ENCODE data around the gene LRP4.

LRP4 gene

DNA sequence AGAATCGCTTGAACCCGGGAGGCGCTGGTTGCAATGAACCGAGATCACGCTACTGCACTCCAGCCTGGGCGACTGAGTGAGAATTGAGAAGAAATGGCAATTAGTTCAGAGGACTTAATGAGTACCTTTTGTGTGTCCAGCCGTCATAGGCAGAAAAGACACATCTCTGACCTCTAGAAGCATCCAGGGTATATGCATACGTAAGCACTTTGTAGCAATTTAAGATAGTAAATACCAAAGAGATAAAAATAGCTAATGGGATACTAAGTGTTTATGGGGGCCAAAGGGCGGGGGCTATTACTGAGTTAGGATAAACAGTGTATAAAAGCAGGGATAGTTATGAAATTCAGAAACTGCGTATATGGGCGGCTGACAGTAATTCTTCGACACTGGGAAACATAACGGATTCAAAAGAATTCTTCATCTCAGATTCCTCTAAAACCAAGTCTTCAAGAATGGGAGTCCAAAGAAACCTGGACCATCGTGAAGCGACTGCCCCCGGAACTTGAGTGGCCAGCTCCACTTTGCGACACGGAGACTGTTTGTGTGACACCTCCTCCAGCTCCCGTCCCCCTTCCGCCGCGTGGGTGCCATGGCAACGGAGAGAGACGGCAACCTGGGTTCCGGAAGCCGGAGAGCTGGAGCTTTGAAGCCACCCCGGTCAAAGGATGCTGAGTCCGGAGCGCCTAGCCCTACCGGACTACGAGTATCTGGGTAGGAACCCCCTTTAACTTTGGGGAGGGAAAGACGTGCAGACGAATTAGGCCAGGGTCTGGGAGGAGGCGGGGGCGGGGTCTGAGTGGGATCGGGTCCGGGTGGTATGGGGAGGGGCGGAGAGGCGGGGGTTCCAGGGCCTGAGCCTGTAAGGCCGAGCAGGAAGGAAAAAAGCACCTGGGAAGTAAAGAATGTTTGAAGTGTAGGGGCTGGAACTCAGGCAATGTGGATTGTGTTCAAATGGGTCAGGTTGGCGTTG lies 18.1 kb upstream of the LRP4 start, which contains the start of gene CSTPP1 (continued):
- TF ChIP-seq, protein P1, sequence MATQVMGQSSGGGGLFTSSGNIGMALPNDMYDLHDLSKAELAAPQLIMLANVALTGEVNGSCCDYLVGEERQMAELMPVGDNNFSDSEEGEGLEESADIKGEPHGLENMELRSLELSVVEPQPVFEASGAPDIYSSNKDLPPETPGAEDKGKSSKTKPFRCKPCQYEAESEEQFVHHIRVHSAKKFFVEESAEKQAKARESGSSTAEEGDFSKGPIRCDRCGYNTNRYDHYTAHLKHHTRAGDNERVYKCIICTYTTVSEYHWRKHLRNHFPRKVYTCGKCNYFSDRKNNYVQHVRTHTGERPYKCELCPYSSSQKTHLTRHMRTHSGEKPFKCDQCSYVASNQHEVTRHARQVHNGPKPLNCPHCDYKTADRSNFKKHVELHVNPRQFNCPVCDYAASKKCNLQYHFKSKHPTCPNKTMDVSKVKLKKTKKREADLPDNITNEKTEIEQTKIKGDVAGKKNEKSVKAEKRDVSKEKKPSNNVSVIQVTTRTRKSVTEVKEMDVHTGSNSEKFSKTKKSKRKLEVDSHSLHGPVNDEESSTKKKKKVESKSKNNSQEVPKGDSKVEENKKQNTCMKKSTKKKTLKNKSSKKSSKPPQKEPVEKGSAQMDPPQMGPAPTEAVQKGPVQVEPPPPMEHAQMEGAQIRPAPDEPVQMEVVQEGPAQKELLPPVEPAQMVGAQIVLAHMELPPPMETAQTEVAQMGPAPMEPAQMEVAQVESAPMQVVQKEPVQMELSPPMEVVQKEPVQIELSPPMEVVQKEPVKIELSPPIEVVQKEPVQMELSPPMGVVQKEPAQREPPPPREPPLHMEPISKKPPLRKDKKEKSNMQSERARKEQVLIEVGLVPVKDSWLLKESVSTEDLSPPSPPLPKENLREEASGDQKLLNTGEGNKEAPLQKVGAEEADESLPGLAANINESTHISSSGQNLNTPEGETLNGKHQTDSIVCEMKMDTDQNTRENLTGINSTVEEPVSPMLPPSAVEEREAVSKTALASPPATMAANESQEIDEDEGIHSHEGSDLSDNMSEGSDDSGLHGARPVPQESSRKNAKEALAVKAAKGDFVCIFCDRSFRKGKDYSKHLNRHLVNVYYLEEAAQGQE (tag by site-specific recombination; IDR thresholded peaks at IDR 0.05): no peak
- TF ChIP-seq, protein P2, sequence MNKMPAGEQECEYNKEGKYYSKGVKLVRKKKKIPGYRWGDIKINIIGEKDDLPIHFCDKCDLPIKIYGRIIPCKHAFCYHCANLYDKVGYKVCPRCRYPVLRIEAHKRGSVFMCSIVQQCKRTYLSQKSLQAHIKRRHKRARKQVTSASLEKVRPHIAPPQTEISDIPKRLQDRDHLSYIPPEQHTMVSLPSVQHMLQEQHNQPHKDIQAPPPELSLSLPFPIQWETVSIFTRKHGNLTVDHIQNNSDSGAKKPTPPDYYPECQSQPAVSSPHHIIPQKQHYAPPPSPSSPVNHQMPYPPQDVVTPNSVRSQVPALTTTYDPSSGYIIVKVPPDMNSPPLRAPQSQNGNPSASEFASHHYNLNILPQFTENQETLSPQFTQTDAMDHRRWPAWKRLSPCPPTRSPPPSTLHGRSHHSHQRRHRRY (tag by site-specific recombination; IDR thresholded peaks at IDR 0.05): no peak
- peak; percentile 95 for TF ChIP-seq ZNF660 (tag by site-specific recombination; IDR thresholded peaks at IDR 0.05)
- 0 out of 2 replicates have a peak, but pooled peaks have one; percentile 61 for TF ChIP-seq ZSCAN30 (tag by site-specific recombination; IDR thresholded peaks at IDR 0.05)
- TF ChIP-seq ZNF416 (tag by site-specific recombination; IDR thresholded peaks at IDR 0.05): no peak
- TF ChIP-seq ZNF324 (tag by site-specific recombination; IDR thresholded peaks at IDR 0.05): peak; percentile 83; the same call in 1 of the 2 replicates
- no peak for TF ChIP-seq ZSCAN23 (tag by site-specific recombination; IDR thresholded peaks at IDR 0.05)
- no peak for TF ChIP-seq ZNF221 (tag by site-specific recombination; IDR thresholded peaks at IDR 0.05; ENCODE audit: borderline replicate concordance)
- TF ChIP-seq, protein P3, sequence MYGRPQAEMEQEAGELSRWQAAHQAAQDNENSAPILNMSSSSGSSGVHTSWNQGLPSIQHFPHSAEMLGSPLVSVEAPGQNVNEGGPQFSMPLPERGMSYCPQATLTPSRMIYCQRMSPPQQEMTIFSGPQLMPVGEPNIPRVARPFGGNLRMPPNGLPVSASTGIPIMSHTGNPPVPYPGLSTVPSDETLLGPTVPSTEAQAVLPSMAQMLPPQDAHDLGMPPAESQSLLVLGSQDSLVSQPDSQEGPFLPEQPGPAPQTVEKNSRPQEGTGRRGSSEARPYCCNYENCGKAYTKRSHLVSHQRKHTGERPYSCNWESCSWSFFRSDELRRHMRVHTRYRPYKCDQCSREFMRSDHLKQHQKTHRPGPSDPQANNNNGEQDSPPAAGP (tag by site-specific recombination; IDR thresholded peaks at IDR 0.05): peak; percentile 80; the same call in 1 of the 2 replicates
- TF ChIP-seq, protein P4, sequence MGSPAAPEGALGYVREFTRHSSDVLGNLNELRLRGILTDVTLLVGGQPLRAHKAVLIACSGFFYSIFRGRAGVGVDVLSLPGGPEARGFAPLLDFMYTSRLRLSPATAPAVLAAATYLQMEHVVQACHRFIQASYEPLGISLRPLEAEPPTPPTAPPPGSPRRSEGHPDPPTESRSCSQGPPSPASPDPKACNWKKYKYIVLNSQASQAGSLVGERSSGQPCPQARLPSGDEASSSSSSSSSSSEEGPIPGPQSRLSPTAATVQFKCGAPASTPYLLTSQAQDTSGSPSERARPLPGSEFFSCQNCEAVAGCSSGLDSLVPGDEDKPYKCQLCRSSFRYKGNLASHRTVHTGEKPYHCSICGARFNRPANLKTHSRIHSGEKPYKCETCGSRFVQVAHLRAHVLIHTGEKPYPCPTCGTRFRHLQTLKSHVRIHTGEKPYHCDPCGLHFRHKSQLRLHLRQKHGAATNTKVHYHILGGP (tag by site-specific recombination; IDR thresholded peaks at IDR 0.05): no peak
- TF ChIP-seq, protein P5, sequence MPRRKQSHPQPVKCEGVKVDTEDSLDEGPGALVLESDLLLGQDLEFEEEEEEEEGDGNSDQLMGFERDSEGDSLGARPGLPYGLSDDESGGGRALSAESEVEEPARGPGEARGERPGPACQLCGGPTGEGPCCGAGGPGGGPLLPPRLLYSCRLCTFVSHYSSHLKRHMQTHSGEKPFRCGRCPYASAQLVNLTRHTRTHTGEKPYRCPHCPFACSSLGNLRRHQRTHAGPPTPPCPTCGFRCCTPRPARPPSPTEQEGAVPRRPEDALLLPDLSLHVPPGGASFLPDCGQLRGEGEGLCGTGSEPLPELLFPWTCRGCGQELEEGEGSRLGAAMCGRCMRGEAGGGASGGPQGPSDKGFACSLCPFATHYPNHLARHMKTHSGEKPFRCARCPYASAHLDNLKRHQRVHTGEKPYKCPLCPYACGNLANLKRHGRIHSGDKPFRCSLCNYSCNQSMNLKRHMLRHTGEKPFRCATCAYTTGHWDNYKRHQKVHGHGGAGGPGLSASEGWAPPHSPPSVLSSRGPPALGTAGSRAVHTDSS (tag by site-specific recombination; IDR thresholded peaks at IDR 0.05): no peak
- no peak for TF ChIP-seq ZNF830 (tag by site-specific recombination; IDR thresholded peaks at IDR 0.05; ENCODE audit: low read depth)
- peak; percentile 40; the same call in 1 of the 2 replicates for TF ChIP-seq ZNF561 (tag by site-specific recombination; IDR thresholded peaks at IDR 0.05; ENCODE audit: borderline replicate concordance)
- TF ChIP-seq ZBTB17 (tag by site-specific recombination; IDR thresholded peaks at IDR 0.05): peak; percentile 65
- TF ChIP-seq, protein P6, sequence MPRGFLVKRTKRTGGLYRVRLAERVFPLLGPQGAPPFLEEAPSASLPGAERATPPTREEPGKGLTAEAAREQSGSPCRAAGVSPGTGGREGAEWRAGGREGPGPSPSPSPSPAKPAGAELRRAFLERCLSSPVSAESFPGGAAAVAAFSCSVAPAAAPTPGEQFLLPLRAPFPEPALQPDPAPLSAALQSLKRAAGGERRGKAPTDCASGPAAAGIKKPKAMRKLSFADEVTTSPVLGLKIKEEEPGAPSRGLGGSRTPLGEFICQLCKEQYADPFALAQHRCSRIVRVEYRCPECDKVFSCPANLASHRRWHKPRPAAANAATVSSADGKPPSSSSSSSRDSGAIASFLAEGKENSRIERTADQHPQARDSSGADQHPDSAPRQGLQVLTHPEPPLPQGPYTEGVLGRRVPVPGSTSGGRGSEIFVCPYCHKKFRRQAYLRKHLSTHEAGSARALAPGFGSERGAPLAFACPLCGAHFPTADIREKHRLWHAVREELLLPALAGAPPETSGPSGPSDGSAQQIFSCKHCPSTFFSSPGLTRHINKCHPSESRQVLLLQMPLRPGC (tag by site-specific recombination; IDR thresholded peaks at IDR 0.05): peak; percentile 38; the same call in 1 of the 2 replicates
- peak; percentile 34; the same call in 1 of the 2 replicates for TF ChIP-seq ZNF394 (tag by site-specific recombination; IDR thresholded peaks at IDR 0.05; ENCODE audit: borderline replicate concordance)
- TF ChIP-seq, protein P7, sequence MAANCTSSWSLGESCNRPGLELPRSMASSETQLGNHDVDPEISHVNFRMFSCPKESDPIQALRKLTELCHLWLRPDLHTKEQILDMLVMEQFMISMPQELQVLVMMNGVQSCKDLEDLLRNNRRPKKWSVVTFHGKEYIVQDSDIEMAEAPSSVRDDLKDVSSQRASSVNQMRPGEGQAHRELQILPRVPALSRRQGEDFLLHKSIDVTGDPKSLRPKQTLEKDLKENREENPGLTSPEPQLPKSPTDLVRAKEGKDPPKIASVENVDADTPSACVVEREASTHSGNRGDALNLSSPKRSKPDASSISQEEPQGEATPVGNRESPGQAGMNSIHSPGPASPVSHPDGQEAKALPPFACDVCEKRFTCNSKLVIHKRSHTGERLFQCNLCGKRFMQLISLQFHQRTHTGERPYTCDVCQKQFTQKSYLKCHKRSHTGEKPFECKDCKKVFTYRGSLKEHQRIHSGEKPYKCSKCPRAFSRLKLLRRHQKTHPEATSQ (tag by site-specific recombination; IDR thresholded peaks at IDR 0.05): 0 out of 2 replicates have a peak, but pooled peaks have one; percentile 50
- peak; percentile 59; the same call in 1 of the 2 replicates for TF ChIP-seq ZNF501 (tag by site-specific recombination; IDR thresholded peaks at IDR 0.05)
- TF ChIP-seq ZNF335 (tag by site-specific recombination; conservative IDR thresholded peaks at IDR 0.05): peak; percentile 70
- no peak for TF ChIP-seq ZNF707 (tag by site-specific recombination; IDR thresholded peaks at IDR 0.05)
- TF ChIP-seq ZNF792 (tag by site-specific recombination; IDR thresholded peaks at IDR 0.05): no peak
- peak; percentile 62; the same call in 1 of the 2 replicates for TF ChIP-seq YY1 (tag by site-specific recombination; IDR thresholded peaks at IDR 0.05)
- peak; percentile 24; the same call in 1 of the 2 replicates for TF ChIP-seq ZNF184 (tag by site-specific recombination; IDR thresholded peaks at IDR 0.05)
- peak; percentile 36; the same call in 1 of the 2 replicates for TF ChIP-seq ZNF843 (tag by site-specific recombination; IDR thresholded peaks at IDR 0.05)
- TF ChIP-seq SP7 (tag by site-specific recombination; IDR thresholded peaks at IDR 0.05): peak; percentile 66; the same call in 1 of the 2 replicates
- 0 out of 2 replicates have a peak, but pooled peaks have one; percentile 51 for TF ChIP-seq ZNF629 (tag by site-specific recombination; IDR thresholded peaks at IDR 0.05)

Data from HEK293 (cell line).